Panc1 (cell line): ENCODE data around the gene OSBP2. TPM values are rescaled to one million over a fixed set of nuclear protein-coding genes. Genes with fewer than 3 reads are reported as not detected.

Experiments used
- ATAC-seq: fragments of 200-7000 bp; cut with Tn5 transposase; 2 replicates; pipeline ENCODE4 v1.9.1; 2020; ENCODE audit warnings: mild to moderate bottlenecking, moderate library complexity
- BruUV-seq: library from RNA; stranded (reverse); fragments of 400-500 nt; replicated peaks from 2 replicates; lab custom pipeline; 2021; lab: Mats Ljungman, UMichigan
- CTCF ChIA-PET: fragments of 300-600 bp; sonication (Branson Sonifier 250); formaldehyde crosslinking; loops from one replicate; lab custom pipeline; 2022; ENCODE audit warnings: antibody characterized with exemption; lab: Charles Lee
- POLR2A ChIA-PET: fragments of 300-600 bp; sonication (Branson Sonifier 250); formaldehyde crosslinking; loops from one replicate; lab custom pipeline; 2022; ENCODE audit warnings: antibody characterized with exemption; lab: Charles Lee
- DNase-seq: peaks from one replicate; pipeline ENCODE4 v3.0.0-alpha.2; 2010; ENCODE audit warnings: low read depth, low spot score
- H3K27ac ChIP-seq: 2 replicates; pipeline ENCODE4 v1.5.1; 2011; ENCODE audit warnings: mild to moderate bottlenecking, low read length, inconsistent platforms
- H3K27me3 ChIP-seq: fragments of 200-500 bp; sonication (Bioruptor generic); 2 replicates; pipeline ENCODE4 v1.6.0; 2014; ENCODE audit warnings: low read length, inconsistent platforms; ENCODE audit not compliant: control insufficient read depth, insufficient read depth
- H3K36me3 ChIP-seq: fragments of 200-500 bp; sonication (Bioruptor generic); 2 replicates; pipeline ENCODE4 v1.5.1; 2014; ENCODE audit warnings: inconsistent platforms, mild to moderate bottlenecking, low read length, moderate library complexity; ENCODE audit not compliant: control insufficient read depth, insufficient read depth
- H3K4me1 ChIP-seq: 2 replicates; pipeline ENCODE4 v1.5.1; 2011; ENCODE audit warnings: inconsistent platforms, mild to moderate bottlenecking, low read length, moderate library complexity; ENCODE audit not compliant: control insufficient read depth, insufficient read depth
- H3K4me3 ChIP-seq, 2 experiments: 2 replicates each; pipeline ENCODE4 v1.5.1; 2011 to 2012; ENCODE audit warnings: low read depth in 2 of 2, low read length in 2 of 2, mild to moderate bottlenecking in 2 of 2, inconsistent platforms in 1 of 2, moderate library complexity in 1 of 2
- H3K9me3 ChIP-seq: fragments of 200-500 bp; sonication (Bioruptor generic); 2 replicates; pipeline ENCODE4 v1.5.1; 2014; ENCODE audit warnings: low read depth, mild to moderate bottlenecking, inconsistent platforms, low read length, moderate library complexity; ENCODE audit not compliant: control insufficient read depth, insufficient read depth
- POLR2AphosphoS5 ChIP-seq: IDR thresholded peaks from 2 replicates; pipeline ENCODE4 v1.6.1; 2012; ENCODE audit warnings: mild to moderate bottlenecking, low read depth, low read length, moderate library complexity
- SIN3A ChIP-seq: IDR thresholded peaks from 2 replicates; pipeline ENCODE4 v1.6.1; 2012; ENCODE audit warnings: low read depth, mild to moderate bottlenecking, low read length, moderate library complexity, borderline replicate concordance; ENCODE audit not compliant: insufficient read depth
- TCF7L2 ChIP-seq: IDR thresholded peaks from 2 replicates; pipeline ENCODE4 v1.6.1; 2011; ENCODE audit warnings: mild to moderate bottlenecking, low read depth, low read length, inconsistent platforms
- in situ Hi-C: cut with HindIII; loops from 2 replicates; pipeline ENCODE4 v1.10.0; 2016; ENCODE audit warnings: low sequenced_read_pairs, low pct_unique_long_range_greater_than_20kb
- intact Hi-C: fragments of 100-400 bp; cut with micrococcal nuclease; formaldehyde crosslinking; loops from one replicate; pipeline ENCODE4 v1.10.0; 2022; ENCODE audit not compliant: unreplicated experiment
- total RNA-seq: library from RNA; stranded (reverse); gene quantifications from one replicate; pipeline ENCODE4 v1.2.1, GENCODE V29; 2021; ENCODE audit not compliant: unreplicated experiment
- TF ChIP-seq, protein P1 (sequence below): fragments of 450-650 bp; IDR thresholded peaks from 2 replicates; pipeline ENCODE4 v1.5.1; 2017; ENCODE audit warnings: mild to moderate bottlenecking
- TF ChIP-seq, protein P2 (sequence below), 2 experiments: IDR thresholded peaks; 2 replicates each; pipeline ENCODE4 v1.6.1; 2011 to 2012; ENCODE audit warnings: low read depth in 2 of 2, control low read depth in 1 of 2, low read length in 1 of 2, mild to moderate bottlenecking in 1 of 2, moderate library complexity in 1 of 2; ENCODE audit not compliant: insufficient read depth in 1 of 2

The OSBP2 gene
- total RNA-seq, 1 experiment from 2014 or later: 4.7 TPM

DNA sequence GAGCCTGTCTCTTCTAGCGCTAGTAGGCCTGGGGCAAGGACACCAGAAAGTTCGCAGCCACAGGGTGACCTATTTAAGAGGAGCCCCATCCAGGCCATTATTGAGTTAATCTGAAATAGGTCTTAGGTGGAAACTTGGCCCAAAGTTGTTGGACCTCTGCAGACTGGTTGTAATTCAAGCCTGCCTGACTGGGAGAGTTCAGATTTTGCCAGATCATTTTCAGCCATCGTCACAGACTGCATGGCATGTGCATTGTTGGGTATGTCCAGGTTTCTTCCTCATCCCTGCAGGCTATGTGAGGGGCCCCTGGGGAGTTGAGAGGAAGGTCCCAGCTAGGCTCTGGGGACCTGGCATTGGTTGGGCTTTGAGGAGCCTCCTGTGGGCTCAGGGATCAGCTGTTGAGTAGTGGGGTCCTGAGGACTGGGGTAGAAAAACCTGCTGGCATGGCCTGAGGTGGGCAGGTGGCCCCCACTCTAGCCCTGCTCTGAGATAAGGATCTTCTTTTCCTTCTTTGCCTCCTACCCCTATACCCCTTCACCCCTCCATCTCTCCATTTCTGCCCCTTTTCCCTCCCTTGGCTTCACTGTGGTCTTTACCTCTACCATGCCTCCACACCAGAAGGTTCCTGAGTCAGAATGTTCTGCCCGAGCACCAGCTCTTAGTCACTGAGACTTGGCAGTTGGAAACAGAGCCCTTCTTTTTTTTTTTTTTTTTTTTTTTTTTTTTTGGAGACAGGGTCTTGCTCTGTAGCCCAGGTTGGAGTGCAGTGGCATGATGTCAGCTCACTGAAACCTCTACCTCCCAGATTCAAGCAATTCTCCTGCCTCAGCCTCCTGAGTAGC is 161.2 kb downstream of the OSBP2 start:
- no peak for ATAC-seq
- in situ Hi-C loops: no loop called here
- TF ChIP-seq, protein P1, sequence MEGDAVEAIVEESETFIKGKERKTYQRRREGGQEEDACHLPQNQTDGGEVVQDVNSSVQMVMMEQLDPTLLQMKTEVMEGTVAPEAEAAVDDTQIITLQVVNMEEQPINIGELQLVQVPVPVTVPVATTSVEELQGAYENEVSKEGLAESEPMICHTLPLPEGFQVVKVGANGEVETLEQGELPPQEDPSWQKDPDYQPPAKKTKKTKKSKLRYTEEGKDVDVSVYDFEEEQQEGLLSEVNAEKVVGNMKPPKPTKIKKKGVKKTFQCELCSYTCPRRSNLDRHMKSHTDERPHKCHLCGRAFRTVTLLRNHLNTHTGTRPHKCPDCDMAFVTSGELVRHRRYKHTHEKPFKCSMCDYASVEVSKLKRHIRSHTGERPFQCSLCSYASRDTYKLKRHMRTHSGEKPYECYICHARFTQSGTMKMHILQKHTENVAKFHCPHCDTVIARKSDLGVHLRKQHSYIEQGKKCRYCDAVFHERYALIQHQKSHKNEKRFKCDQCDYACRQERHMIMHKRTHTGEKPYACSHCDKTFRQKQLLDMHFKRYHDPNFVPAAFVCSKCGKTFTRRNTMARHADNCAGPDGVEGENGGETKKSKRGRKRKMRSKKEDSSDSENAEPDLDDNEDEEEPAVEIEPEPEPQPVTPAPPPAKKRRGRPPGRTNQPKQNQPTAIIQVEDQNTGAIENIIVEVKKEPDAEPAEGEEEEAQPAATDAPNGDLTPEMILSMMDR: no peak
- TF ChIP-seq, protein P2, sequence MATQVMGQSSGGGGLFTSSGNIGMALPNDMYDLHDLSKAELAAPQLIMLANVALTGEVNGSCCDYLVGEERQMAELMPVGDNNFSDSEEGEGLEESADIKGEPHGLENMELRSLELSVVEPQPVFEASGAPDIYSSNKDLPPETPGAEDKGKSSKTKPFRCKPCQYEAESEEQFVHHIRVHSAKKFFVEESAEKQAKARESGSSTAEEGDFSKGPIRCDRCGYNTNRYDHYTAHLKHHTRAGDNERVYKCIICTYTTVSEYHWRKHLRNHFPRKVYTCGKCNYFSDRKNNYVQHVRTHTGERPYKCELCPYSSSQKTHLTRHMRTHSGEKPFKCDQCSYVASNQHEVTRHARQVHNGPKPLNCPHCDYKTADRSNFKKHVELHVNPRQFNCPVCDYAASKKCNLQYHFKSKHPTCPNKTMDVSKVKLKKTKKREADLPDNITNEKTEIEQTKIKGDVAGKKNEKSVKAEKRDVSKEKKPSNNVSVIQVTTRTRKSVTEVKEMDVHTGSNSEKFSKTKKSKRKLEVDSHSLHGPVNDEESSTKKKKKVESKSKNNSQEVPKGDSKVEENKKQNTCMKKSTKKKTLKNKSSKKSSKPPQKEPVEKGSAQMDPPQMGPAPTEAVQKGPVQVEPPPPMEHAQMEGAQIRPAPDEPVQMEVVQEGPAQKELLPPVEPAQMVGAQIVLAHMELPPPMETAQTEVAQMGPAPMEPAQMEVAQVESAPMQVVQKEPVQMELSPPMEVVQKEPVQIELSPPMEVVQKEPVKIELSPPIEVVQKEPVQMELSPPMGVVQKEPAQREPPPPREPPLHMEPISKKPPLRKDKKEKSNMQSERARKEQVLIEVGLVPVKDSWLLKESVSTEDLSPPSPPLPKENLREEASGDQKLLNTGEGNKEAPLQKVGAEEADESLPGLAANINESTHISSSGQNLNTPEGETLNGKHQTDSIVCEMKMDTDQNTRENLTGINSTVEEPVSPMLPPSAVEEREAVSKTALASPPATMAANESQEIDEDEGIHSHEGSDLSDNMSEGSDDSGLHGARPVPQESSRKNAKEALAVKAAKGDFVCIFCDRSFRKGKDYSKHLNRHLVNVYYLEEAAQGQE (IDR thresholded peaks at IDR 0.05; ENCODE audit: insufficient read depth in 1 of 2, low read depth in 2 of 2, low read length in 1 of 2): no peak
- TF ChIP-seq TCF7L2: no peak
- no peak for TF ChIP-seq POLR2AphosphoS5

DNA sequence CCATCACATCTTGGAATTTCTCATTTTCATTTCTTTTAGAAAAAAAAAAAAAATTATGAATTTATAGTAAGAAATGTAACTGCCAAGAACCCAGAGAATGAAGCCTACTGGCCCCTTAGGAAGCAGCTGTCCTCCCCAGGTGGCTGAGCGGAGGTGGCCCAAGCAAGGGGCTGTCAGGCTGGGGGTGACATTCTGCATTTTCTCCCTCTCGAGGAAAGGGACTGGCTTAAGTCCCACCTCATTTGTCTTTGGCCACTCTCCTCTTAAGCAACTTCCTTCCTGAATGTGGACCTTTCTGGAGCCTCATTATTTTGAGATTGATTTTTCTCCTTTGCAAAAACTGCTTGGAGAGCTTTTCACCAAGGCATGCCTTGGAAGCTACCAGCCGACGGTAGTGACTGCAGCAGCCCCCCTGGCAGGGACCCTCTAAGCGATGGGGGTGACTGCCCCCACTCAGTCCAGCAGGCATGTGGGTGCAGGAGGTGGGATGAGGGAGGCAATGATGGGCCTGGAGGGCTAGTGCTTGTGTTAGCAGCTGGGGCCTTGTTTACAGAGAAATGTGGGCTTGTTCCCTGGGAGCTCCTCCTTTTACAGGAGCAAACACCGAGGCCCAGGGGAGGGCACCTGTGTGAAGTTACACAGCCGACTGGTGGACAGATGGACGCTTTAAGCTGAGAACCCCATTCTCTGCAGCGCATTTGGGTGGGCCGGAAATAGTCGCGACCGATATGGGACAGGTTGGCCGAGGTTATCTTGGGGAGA is 162.2 kb downstream of the OSBP2 start:
- intact Hi-C loops (no loop called here), in situ Hi-C loops (no loop called here)
- POLR2A ChIA-PET: no interaction called here
- ATAC-seq (no peak), DNase-seq (no peak)
- H3K36me3 ChIP-seq: no peaks in the 10 kb centered on the region
- H3K4me3 ChIP-seq: no peak overlapping the region
- no peaks in the 10 kb centered on the region for H3K9me3 ChIP-seq
- H3K27me3 ChIP-seq: no peaks in the 10 kb centered on the region
- TF ChIP-seq, protein P2 (IDR thresholded peaks at IDR 0.05; ENCODE audit: insufficient read depth in 1 of 2, low read depth in 2 of 2, low read length in 1 of 2): no peak
- TF ChIP-seq, protein P1: no peak
- TF ChIP-seq POLR2AphosphoS5 (no peak), TCF7L2 (no peak), SIN3A (no peak)
- H3K27ac ChIP-seq: no peak overlapping the region
- no peaks in the 10 kb centered on the region for H3K4me1 ChIP-seq
- no TSS peak for BruUV-seq
- CTCF ChIA-PET: no interaction called here

More for the DNA sequence above, 161.2 kb downstream of the OSBP2 start:
- Histone ChIP-seq H3K4me1 (no peaks in the 10 kb centered on the region), H3K36me3 (no peaks in the 10 kb centered on the region), H3K4me3 (no peak overlapping the region), H3K27me3 (no peaks in the 10 kb centered on the region), H3K9me3 (no peaks in the 10 kb centered on the region), H3K27ac (no peak overlapping the region)
- no TSS peak for BruUV-seq
- ChIA-PET POLR2A (no interaction called here), CTCF (interaction anchor here (0.6 kb wide), 1 partner anchor 149 kb away, joined by 3 read pairs; no protein-coding TSS in a partner anchor)
- intact Hi-C loops: no loop called here
- DNase-seq: no peak
